GM23338 (cell line): ENCODE results near the gene SLC37A2. TPM values are rescaled to one million over a fixed set of nuclear protein-coding genes. Genes with fewer than 3 reads are reported as not detected.
"Not testable (repeated sequence)": the region's sequence is repeated elsewhere in the genome, so short reads cannot be mapped to it uniquely, and the experiment has no call there.

Source experiments
- ATAC-seq: fragments of 200-7000 bp; cut with Tn5 transposase; 3 replicates; pipeline ENCODE4 v1.9.1; 2020
- DNase-seq: peaks from one replicate; pipeline ENCODE4 v3.0.0-alpha.2; 2015; ENCODE audit warnings: low spot score
- H2AFZ ChIP-seq: fragments of 200-600 bp; sonication (generic); 2 replicates; pipeline ENCODE4 v1.8.0; 2016; ENCODE audit warnings: antibody characterized with exemption, mild to moderate bottlenecking, moderate library complexity
- H3F3A ChIP-seq: fragments of 200-600 bp; sonication (generic); replicated peaks from 2 replicates; pipeline ENCODE4 v1.8.0; 2017; ENCODE audit warnings: antibody characterized with exemption, mixed run types, low read depth
- H3K27ac ChIP-seq: fragments of 200-600 bp; sonication (generic); 2 replicates; pipeline ENCODE4 v1.6.1; 2016; ENCODE audit warnings: low read depth
- H3K27me3 ChIP-seq: fragments of 200-600 bp; sonication (generic); 2 replicates; pipeline ENCODE4 v1.8.0; 2016; ENCODE audit warnings: mild to moderate bottlenecking, mixed run types, moderate library complexity; ENCODE audit not compliant: insufficient read depth
- H3K36me3 ChIP-seq: fragments of 200-600 bp; sonication (generic); 2 replicates; pipeline ENCODE4 v1.8.0; 2016; ENCODE audit warnings: mild to moderate bottlenecking; ENCODE audit not compliant: insufficient read depth
- H3K4me1 ChIP-seq: fragments of 200-600 bp; sonication (generic); 2 replicates; pipeline ENCODE4 v1.8.0; 2016; ENCODE audit warnings: mild to moderate bottlenecking, moderate library complexity; ENCODE audit not compliant: insufficient read depth
- H3K4me2 ChIP-seq: fragments of 200-600 bp; sonication (generic); 2 replicates; pipeline ENCODE4 v1.7.1; 2017; ENCODE audit warnings: mixed run types
- H3K4me3 ChIP-seq: fragments of 200-600 bp; sonication (generic); 2 replicates; pipeline ENCODE4 v1.6.1; 2016; ENCODE audit warnings: mixed run types
- H3K79me2 ChIP-seq: fragments of 200-600 bp; sonication (generic); replicated peaks from 2 replicates; pipeline ENCODE4 v1.8.0; 2017; ENCODE audit warnings: mild to moderate bottlenecking; ENCODE audit not compliant: insufficient read depth
- H3K9me2 ChIP-seq: fragments of 200-600 bp; sonication (generic); 2 replicates; pipeline ENCODE4 v1.8.0; 2017; ENCODE audit not compliant: insufficient read depth
- H4K20me1 ChIP-seq: fragments of 200-600 bp; sonication (generic); replicated peaks from 2 replicates; pipeline ENCODE4 v1.8.0; 2017; ENCODE audit warnings: mild to moderate bottlenecking; ENCODE audit not compliant: insufficient read depth
- H3K27ac Mint-ChIP-seq: 2 replicates; pipeline ENCODE4 v1.8.0; 2020; ENCODE audit warnings: inconsistent platforms, mild to moderate bottlenecking, moderate library complexity, mixed read lengths
- H3K27me3 Mint-ChIP-seq: 3 replicates; pipeline ENCODE4 v1.8.0; 2022; ENCODE audit warnings: low read depth, mild to moderate bottlenecking, moderate library complexity, mixed read lengths, inconsistent platforms; ENCODE audit not compliant: insufficient read depth, poor library complexity
- H3K36me3 Mint-ChIP-seq: 3 replicates; pipeline ENCODE4 v1.8.0; 2021; ENCODE audit warnings: low read depth, mild to moderate bottlenecking, inconsistent platforms, moderate library complexity, mixed read lengths
- H3K4me1 Mint-ChIP-seq: 3 replicates; pipeline ENCODE4 v1.8.0; 2020; ENCODE audit warnings: mild to moderate bottlenecking, inconsistent platforms, mixed read lengths
- H3K4me3 Mint-ChIP-seq: 3 replicates; pipeline ENCODE4 v1.8.0; 2021; ENCODE audit warnings: moderate library complexity, mild to moderate bottlenecking, inconsistent platforms, mixed read lengths
- H3K9me3 Mint-ChIP-seq: 3 replicates; pipeline ENCODE4 v1.8.0; 2020; ENCODE audit warnings: moderate library complexity, mild to moderate bottlenecking, inconsistent platforms, mixed read lengths
- EZH2phosphoT487 ChIP-seq: fragments of 200-600 bp; sonication (generic); IDR thresholded peaks from one replicate; pipeline ENCODE4 v1.8.1; 2018; ENCODE audit warnings: antibody characterized with exemption; ENCODE audit not compliant: unreplicated experiment
- ZNF114 ChIP-seq: fragments of 250-450 bp; sonication (Bioruptor Pico); IDR thresholded peaks from 2 replicates; pipeline ENCODE4 v1.5.0; 2020; ENCODE audit warnings: mild to moderate bottlenecking, moderate library complexity
- polyA plus RNA-seq: library from polyadenylated mRNA; unstranded; fragments of >200 nt; fragmentation: Nextera tagmentation; extraction: Ambion mirVana; gene quantifications from 2 replicates; pipeline ENCODE4 v1.2.1, GENCODE V29; 2016
- total RNA-seq: library from RNA; depleted of rRNA; stranded (reverse); fragments of >200 nt; shearing (Covaris generic); gene quantifications from 2 replicates; pipeline ENCODE4 v1.2.3, GENCODE V29; 2014
- TF ChIP-seq, protein P1 (sequence below), 2 experiments: fragments of 200-600 bp in 1 of 2; sonication (generic) in 1 of 2; conservative IDR thresholded peaks; 2 replicates each; pipeline versions ENCODE4 v1.5.1 to v1.6.1; 2016 to 2017; ENCODE audit warnings: antibody characterized with exemption in 2 of 2, low read depth in 2 of 2, mild to moderate bottlenecking in 2 of 2, moderate library complexity in 1 of 2

Gene SLC37A2
- total and polyA plus RNA-seq, 2 experiments from 2014 or later: 0.40 to 1.6 TPM

DNA sequence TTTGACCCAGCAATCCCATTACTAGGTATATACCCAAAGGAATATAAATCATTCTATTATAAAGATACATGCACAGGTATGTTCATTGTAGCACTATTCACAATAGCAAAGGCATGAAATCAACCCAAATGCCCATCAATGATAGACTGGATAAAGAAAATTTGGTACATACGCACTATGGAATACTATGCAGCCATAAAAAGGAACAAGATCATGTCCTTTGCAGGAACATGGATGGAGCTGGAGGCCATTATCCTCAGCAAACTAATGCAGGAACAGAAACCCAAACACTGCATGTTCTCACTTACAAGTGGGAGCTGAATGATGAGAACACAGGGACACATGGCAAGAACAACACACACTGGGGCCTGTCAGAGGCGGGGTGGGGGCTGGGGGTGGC lies 7.0 kb upstream of the SLC37A2 start:
- H3K27ac Mint-ChIP-seq, ATAC-seq, DNase-seq, H2AFZ ChIP-seq, H3K36me3 ChIP-seq, H3K9me3 Mint-ChIP-seq, H3F3A ChIP-seq, H3K27me3 Mint-ChIP-seq, H3K4me1 Mint-ChIP-seq, H3K4me3 ChIP-seq, H3K36me3 Mint-ChIP-seq, H3K4me1 ChIP-seq, H4K20me1 ChIP-seq, H3K4me2 ChIP-seq, H3K27ac ChIP-seq, H3K4me3 Mint-ChIP-seq, H3K9me2 ChIP-seq, H3K79me2 ChIP-seq: not testable (repeated sequence)
- H3K27me3 ChIP-seq: peaks cover 11% of the 10 kb centered on the region

DNA sequence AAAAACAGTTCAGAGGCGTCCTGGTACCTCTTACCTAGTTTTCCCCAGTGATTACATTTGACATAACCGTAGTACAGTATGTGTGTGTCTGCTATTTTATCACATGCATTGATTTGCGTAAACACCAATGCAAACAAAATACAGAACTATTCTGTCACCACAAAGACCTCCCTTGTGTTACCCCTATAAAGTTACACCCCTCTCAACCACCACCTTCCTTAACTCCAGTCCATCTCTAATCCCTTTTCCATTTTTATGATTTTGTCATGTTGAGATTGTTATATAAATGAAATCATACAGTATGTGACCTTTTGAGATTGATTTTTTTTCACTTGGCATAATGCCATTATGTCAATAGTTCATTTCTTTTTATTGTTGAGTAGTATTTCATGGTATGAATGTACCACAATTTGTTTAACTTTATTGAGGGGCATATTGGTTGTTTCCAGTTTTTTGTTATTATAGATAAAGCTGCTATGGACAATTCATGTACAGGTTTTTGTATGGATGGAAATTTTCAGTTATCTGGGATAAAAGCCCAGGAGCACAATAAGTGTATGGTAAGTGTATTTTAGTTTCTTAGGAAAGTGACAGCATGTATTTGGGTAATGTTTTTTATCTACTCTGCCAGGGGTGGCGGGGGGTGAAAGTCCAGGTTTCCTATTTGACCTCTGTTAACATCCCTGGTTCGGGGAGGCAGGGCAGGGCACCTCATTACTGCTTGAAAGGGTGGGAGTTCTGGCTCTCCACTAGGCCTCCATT lies 6.0 kb upstream of the SLC37A2 start:
- Histone ChIP-seq H3K27me3 (peaks cover 21% of the 10 kb centered on the region), H3K36me3 (no peaks in the 10 kb centered on the region), H3K79me2 (no peaks in the 10 kb centered on the region), H3K9me2 (no peaks in the 10 kb centered on the region), H2AFZ (no peak overlapping the region), H3F3A (no peaks in the 10 kb centered on the region), H3K4me2 (no peak overlapping the region), H3K27ac (no peak overlapping the region), H3K4me1 (no peaks in the 10 kb centered on the region), H4K20me1 (no peaks in the 10 kb centered on the region), H3K4me3 (no peak overlapping the region)
- Mint-ChIP-seq H3K4me3 (no peak overlapping the region), H3K27ac (no peak overlapping the region), H3K27me3 (peaks cover 10% of the 10 kb centered on the region), H3K4me1 (no peaks in the 10 kb centered on the region), H3K9me3 (no peaks in the 10 kb centered on the region), H3K36me3 (no peaks in the 10 kb centered on the region)
- DNase-seq (no peak), ATAC-seq (no peak)
- no peak for TF ChIP-seq EZH2phosphoT487

DNA sequence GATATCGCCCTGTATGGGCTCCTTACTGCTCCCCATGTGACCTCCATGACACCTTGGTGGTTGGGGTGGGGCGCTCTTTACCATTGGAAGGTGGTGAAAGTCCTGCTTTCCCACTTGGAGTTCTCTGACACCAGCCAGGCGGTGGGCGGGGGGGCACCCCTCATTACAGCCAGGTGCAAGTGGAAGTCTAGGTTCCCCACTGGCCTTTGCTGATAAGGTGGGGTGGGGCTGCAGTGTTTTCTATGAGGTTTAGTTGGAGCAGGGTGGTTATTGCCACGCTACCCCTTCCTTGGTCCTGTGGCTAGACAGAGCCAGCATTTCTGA lies 5.5 kb upstream of the SLC37A2 start:
- Histone ChIP-seq H3K9me2 (no peaks in the 10 kb centered on the region), H3K4me1 (no peaks in the 10 kb centered on the region), H3K79me2 (no peaks in the 10 kb centered on the region), H4K20me1 (no peaks in the 10 kb centered on the region), H2AFZ (no peak overlapping the region), H3K36me3 (no peaks in the 10 kb centered on the region), H3K4me2 (no peak overlapping the region), H3K27ac (no peak overlapping the region), H3F3A (no peaks in the 10 kb centered on the region), H3K27me3 (peaks cover 26% of the 10 kb centered on the region), H3K4me3 (no peak overlapping the region)
- no peaks in the 10 kb centered on the region for H3K9me3 Mint-ChIP-seq
- H3K4me3 Mint-ChIP-seq: no peak overlapping the region
- peaks cover 15% of the 10 kb centered on the region for H3K27me3 Mint-ChIP-seq
- ATAC-seq (no peak), DNase-seq (no peak)
- TF ChIP-seq, protein P1, sequence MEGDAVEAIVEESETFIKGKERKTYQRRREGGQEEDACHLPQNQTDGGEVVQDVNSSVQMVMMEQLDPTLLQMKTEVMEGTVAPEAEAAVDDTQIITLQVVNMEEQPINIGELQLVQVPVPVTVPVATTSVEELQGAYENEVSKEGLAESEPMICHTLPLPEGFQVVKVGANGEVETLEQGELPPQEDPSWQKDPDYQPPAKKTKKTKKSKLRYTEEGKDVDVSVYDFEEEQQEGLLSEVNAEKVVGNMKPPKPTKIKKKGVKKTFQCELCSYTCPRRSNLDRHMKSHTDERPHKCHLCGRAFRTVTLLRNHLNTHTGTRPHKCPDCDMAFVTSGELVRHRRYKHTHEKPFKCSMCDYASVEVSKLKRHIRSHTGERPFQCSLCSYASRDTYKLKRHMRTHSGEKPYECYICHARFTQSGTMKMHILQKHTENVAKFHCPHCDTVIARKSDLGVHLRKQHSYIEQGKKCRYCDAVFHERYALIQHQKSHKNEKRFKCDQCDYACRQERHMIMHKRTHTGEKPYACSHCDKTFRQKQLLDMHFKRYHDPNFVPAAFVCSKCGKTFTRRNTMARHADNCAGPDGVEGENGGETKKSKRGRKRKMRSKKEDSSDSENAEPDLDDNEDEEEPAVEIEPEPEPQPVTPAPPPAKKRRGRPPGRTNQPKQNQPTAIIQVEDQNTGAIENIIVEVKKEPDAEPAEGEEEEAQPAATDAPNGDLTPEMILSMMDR (conservative IDR thresholded peaks at IDR 0.05; ENCODE audit: low read depth in 2 of 2): no peak
- no peak for TF ChIP-seq ZNF114 (CRISPR knock-in tag)
- H3K36me3 Mint-ChIP-seq: no peaks in the 10 kb centered on the region
- 0 out of 3 replicates have a peak, but pooled peaks cover 2% of the 10 kb centered on the region for H3K4me1 Mint-ChIP-seq
- no peak overlapping the region for H3K27ac Mint-ChIP-seq
